ENCODE results near the gene DDX39B. TPM values are rescaled to one million over a fixed set of nuclear protein-coding genes. Genes with fewer than 3 reads are reported as not detected.
A peak's percentile ranks its signal among the peaks of the same experiment; 100 is the strongest.

Gene DDX39B
- total and polyA plus RNA-seq, 9 of the 15 experiments (the other 6 are each of a cell fraction or from before 2014, with no cell fraction given) = 479 to 869 (median 592) TPM

DNA sequence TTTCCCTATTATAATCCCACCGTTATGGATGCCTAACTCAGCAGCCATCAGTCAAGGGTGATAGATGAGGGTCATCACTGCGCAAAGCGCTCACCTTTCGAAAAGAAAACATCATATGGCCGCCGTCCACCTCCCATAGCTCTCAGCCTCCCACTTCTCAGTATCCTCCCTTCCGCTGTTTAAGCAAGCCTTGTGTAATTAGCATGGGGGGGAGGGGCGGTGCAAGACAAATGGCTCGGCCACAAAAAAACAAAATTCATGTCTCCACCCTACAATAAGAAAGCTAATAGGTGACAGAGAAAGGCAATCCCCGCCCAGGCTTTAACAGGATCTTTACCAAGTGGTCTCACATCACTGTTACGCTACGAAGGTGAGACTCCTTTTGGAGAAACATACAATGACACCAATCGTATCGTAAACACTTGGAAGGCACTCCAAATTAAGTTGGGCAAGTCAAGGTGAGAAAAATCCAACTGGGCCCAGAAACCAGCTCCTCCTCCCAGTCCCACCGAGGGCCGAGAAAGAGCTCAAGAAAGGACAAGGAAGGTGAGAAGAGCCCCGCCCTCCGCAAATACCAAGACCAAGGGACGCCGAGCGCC is 645 bp downstream of the DDX39B start (continued):
- TF ChIP-seq, protein P1, sequence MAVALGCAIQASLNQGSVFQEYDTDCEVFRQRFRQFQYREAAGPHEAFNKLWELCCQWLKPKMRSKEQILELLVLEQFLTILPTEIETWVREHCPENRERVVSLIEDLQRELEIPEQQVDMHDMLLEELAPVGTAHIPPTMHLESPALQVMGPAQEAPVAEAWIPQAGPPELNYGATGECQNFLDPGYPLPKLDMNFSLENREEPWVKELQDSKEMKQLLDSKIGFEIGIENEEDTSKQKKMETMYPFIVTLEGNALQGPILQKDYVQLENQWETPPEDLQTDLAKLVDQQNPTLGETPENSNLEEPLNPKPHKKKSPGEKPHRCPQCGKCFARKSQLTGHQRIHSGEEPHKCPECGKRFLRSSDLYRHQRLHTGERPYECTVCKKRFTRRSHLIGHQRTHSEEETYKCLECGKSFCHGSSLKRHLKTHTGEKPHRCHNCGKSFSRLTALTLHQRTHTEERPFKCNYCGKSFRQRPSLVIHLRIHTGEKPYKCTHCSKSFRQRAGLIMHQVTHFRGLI (CRISPR knock-in tag; IDR thresholded peaks at IDR 0.05) = 0 out of 2 replicates have a peak, but pooled peaks have one; percentile 9
- no peak for TF ChIP-seq POLR2G (IDR thresholded peaks at IDR 0.05; ENCODE audit: low read depth, low read length)
- TF ChIP-seq MEF2A (IDR thresholded peaks at IDR 0.05; ENCODE audit: control insufficient read depth, low read depth, low read length) = no peak
- TF ChIP-seq, protein P2, sequence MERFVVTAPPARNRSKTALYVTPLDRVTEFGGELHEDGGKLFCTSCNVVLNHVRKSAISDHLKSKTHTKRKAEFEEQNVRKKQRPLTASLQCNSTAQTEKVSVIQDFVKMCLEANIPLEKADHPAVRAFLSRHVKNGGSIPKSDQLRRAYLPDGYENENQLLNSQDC (CRISPR knock-in tag; IDR thresholded peaks at IDR 0.05) = 0 out of 2 replicates have a peak, but pooled peaks have one; percentile 3
- TF ChIP-seq EP400 (IDR thresholded peaks at IDR 0.05) = no peak
- TF ChIP-seq, protein P3, sequence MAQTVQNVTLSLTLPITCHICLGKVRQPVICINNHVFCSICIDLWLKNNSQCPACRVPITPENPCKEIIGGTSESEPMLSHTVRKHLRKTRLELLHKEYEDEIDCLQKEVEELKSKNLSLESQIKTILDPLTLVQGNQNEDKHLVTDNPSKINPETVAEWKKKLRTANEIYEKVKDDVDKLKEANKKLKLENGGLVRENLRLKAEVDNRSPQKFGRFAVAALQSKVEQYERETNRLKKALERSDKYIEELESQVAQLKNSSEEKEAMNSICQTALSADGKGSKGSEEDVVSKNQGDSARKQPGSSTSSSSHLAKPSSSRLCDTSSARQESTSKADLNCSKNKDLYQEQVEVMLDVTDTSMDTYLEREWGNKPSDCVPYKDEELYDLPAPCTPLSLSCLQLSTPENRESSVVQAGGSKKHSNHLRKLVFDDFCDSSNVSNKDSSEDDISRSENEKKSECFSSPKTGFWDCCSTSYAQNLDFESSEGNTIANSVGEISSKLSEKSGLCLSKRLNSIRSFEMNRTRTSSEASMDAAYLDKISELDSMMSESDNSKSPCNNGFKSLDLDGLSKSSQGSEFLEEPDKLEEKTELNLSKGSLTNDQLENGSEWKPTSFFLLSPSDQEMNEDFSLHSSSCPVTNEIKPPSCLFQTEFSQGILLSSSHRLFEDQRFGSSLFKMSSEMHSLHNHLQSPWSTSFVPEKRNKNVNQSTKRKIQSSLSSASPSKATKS (CRISPR knock-in tag; IDR thresholded peaks at IDR 0.05) = peak; percentile 64; the same call in 1 of the 2 replicates
- TF ChIP-seq RNF2 (IDR thresholded peaks at IDR 0.05) = peak; percentile 67; the same call in 1 of the 2 replicates
- TF ChIP-seq HMBOX1 (IDR thresholded peaks at IDR 0.05) = 0 out of 2 replicates have a peak, but pooled peaks have one; percentile 11
- no peak for TF ChIP-seq RBM22 (IDR thresholded peaks at IDR 0.05; ENCODE audit: low read depth, low read length, poor library complexity, severe bottlenecking)
- TF ChIP-seq ZNF644 (tag; IDR thresholded peaks at IDR 0.05; ENCODE audit: low read depth) = 0 out of 2 replicates have a peak, but pooled peaks have one; percentile 50
- TF ChIP-seq ZNF766 (CRISPR knock-in tag; conservative IDR thresholded peaks at IDR 0.05) = 0 out of 2 replicates have a peak, but pooled peaks have one; percentile 7
- 0 out of 2 replicates have a peak, but pooled peaks have one; percentile 36 for TF ChIP-seq HIVEP1 (CRISPR knock-in tag; IDR thresholded peaks at IDR 0.05)
- TF ChIP-seq HDGF (IDR thresholded peaks at IDR 0.05) = 0 out of 2 replicates have a peak, but pooled peaks have one; percentile 63
- TF ChIP-seq DEAF1 (CRISPR knock-in tag; IDR thresholded peaks at IDR 0.05) = peak; percentile 10; the same call in 1 of the 2 replicates
- TF ChIP-seq ZNF740 (CRISPR knock-in tag; IDR thresholded peaks at IDR 0.05) = 0 out of 2 replicates have a peak, but pooled peaks have one; percentile 64
- no peak for TF ChIP-seq ZNF740 (tag; IDR thresholded peaks at IDR 0.05)
- no peak for TF ChIP-seq MTA3 (IDR thresholded peaks at IDR 0.05; ENCODE audit: borderline replicate concordance)
- TF ChIP-seq, protein P4, sequence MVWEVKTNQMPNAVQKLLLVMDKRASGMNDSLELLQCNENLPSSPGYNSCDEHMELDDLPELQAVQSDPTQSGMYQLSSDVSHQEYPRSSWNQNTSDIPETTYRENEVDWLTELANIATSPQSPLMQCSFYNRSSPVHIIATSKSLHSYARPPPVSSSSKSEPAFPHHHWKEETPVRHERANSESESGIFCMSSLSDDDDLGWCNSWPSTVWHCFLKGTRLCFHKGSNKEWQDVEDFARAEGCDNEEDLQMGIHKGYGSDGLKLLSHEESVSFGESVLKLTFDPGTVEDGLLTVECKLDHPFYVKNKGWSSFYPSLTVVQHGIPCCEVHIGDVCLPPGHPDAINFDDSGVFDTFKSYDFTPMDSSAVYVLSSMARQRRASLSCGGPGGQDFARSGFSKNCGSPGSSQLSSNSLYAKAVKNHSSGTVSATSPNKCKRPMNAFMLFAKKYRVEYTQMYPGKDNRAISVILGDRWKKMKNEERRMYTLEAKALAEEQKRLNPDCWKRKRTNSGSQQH (CRISPR knock-in tag; IDR thresholded peaks at IDR 0.05) = no peak
